GM21447 (cell line): ENCODE data around the gene KLHL42.
A peak's percentile ranks its signal among the peaks of the same experiment; 100 is the strongest.

Experiments
- ATAC-seq: cut with Tn5 transposase; IDR thresholded peaks from one replicate; pipeline ENCODE4 v1.9.1; 2021; ENCODE audit not compliant: unreplicated experiment

KLHL42 gene

GRCh38 chr12:27780612-27781408 lies 777 bp downstream of the KLHL42 start:
- peak; percentile 33 for ATAC-seq

DNA sequence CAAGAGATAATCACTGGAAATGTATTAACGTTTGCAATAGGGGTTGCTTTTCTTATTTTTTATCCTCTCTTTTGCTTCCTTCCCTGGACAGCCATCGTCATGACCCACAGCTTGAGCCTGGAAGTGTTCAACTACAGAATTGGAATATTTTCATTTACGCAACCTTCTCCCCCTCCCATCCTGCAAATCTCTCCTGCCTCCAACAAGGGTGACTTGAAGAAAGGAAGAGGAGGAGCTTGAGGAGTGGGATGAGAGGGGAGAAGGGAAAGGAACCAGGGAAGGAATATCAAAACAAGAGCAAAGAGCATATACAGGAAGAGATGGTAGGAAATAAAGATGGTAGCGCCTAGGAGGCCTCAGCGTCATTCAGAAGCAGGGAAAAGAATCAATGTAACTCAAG lies 1.6 kb downstream of the KLHL42 start:
- ATAC-seq, result no peak

DNA sequence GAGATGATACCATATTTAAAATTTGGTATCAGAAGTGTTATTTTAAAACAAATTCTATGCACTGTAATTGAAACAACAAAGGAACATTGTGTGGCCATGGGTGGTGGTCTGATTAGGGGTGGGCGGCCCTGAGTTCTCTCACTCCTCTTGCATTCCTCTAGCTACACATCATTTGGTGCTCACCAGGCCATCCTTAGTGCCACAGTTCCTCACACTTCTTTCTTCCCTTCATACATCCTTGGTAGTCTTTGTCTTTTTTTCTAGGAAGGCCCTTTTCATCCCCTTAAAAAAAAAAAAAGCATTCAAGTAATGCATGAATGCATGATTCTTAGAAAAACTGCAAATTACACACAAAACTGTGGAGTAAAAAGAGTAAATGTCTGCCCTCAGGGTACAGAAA lies 2.4 kb downstream of the KLHL42 start:
- ATAC-seq, result no peak

- no peak for ATAC-seq
These were observed 6.0 kb downstream of the KLHL42 start for GRCh38 chr12:27785882-27786570.

DNA sequence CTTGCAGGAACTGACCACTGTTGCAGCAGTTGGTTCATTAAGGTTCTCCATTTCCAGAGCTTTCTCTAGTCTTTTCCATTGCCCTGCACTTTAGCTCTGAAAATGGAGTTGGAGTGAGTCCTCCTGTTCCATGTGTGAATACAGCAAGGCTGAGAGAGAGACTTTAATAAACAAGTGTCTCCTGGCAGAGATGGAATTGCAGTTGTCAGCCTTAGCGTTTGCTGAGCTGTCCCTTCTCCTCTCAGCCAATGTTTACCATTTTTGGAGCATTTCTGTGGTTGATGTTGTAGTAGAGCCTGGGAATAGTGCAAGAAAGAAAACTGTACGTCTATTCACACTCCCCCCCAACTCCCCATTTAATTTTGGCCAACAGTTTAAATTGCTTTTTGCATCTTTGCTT lies 7.5 kb downstream of the KLHL42 start:
- no peak for ATAC-seq

DNA sequence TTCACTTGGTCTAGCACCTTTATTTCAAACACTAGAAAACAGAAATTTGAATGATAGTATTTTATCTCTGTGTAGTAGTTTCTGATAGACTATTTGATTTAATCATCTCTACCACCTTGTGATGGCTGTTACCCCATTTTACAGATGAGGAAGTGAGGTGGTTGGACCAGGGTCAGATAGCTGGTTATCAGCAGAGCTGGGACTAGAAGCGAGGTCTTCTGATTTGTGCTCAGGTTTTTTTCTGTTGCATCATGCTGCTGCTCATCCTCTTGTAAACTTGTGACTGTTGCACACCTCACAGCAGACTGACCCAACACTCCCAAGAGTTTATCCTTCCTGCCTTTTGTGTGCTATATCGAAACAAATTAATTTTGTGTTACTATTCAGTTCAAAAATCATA lies 10.1 kb downstream of the KLHL42 start:
- no peak for ATAC-seq

GRCh38 chr12:27794818-27795584 lies 15.0 kb downstream of the KLHL42 start:
- no peak for ATAC-seq

DNA sequence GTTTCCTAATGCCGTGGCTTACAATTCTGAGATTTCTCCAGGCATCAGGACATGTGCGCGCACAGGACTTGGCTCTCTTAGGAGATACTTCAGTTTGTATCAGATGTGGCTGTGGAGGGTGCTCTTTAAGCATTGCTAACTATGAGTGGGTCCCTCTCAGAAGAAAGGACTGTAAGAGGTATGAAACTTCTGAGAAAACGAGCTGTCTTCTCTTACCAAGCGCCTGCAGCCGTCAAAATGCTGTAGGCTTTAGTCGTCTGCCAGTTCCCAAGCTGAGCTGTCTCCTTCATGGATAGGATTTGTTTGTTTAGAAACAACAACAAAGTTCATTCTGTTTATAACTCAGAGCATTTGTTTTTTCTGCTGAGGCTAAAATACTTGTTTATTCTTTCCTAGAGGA lies 16.1 kb downstream of the KLHL42 start:
- no peak for ATAC-seq

GRCh38 chr12:27797301-27798025 lies 17.4 kb downstream of the KLHL42 start:
- ATAC-seq, result no peak

DNA sequence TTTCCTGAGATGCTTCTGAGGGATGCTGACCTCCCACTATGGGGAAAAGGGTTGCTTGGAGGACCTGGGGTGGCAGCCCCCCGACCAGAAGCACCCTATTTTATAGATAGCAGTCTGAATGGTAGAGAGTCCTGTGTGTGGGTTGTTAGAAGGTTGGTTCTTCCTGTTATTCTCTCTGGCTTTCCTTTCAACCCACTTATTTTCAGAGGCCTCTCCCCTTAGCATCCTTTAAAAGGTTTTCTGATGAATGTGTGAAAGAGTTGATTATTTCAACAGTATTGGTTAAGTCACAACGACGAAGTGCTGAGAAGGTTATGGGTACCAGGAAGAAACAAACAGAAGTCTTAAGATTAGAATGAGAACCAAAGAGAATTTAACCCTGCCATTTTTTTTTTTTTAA lies 20.8 kb downstream of the KLHL42 start:
- ATAC-seq, result no peak

DNA sequence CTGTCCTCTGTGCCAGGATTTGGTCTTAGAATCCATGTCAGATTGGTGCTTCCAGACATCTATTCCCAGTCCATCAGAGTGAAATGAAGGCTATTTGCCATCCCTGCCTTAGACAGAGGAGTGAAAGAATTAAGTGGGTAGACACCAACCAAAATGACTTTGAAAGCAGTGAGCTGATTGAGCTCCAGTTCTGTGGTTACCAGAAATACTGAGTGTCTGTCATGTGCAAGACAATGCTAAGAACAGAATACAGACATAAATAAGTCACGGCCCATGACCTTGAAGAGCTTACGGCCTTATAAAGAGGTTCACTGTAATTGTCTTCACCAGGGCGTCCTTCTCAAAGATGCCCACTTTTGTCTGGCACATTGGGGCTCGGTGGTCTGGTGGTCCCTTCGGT lies 21.6 kb downstream of the KLHL42 start:
- no peak for ATAC-seq

- ATAC-seq, result no peak
These were observed 22.5 kb downstream of the KLHL42 start for GRCh38 chr12:27802511-27802910.

- no peak for ATAC-seq
These were observed 22.9 kb downstream of the KLHL42 start for GRCh38 chr12:27802936-27803335.

GRCh38 chr12:27805238-27805637 lies 25.2 kb downstream of the KLHL42 start:
- ATAC-seq, result no peak

DNA sequence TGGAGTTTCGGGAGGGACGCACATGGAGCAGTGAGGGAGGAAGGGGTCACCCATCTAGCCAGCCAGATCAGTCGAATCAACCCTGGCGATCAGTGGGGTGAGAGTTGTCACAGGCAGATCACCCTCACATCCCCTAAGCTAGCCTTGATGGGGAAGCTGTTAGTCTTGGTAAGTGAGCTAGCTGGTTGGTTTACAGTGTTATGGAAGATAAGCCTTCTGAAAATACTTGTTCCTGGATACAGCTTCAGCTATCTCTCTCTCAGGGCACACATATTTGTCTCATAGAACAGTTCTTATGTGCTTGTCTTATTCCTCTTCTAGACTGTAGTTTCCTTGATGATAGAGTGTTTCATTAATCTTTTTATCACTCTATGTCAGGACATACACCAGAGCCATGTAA lies 26.2 kb downstream of the KLHL42 start:
- ATAC-seq, result no peak

- ATAC-seq, result no peak
These were observed 27.1 kb downstream of the KLHL42 start for GRCh38 chr12:27807063-27807703.

DNA sequence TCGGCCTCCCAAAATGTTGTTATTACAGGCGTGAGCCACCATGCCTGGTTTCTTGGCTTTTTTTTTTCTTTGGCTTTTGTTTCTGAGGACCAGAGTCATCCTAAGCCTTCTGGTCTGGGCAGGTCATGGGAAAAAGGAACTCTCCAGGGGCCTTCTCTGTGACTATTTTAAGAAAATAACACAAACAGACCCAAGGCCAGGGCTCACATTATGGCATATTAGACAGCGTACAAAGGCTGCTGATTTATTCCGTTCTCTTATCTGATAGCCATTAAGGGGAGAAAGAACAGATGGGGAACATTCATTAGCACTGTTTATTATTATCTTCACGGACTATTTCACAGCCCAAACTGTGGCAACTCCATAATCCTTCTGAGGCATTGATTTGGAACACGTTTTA lies 28.8 kb downstream of the KLHL42 start:
- ATAC-seq, result no peak

DNA sequence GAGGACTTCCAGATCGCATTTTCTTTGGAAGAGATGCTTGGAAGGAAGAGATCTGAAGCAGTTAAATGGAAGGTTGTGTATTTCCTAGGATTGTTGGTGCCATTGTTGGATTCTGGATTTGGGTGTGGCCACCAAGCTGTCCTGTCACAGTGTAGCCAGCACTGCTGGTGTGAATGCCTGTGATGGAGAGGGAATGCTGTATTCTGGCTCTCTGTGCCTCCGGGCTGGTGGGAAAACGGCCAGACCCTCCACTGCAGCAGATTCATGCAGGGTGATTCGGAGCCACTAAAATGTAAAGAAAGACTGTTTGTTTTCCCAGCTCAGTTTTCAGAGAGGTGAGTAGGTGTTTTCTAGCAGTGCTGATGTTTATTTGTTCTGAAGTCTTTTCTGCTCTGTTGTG lies 30.7 kb downstream of the KLHL42 start:
- ATAC-seq, result no peak

- no peak for ATAC-seq
These were observed 32.5 kb downstream of the KLHL42 start for GRCh38 chr12:27812502-27812901.

DNA sequence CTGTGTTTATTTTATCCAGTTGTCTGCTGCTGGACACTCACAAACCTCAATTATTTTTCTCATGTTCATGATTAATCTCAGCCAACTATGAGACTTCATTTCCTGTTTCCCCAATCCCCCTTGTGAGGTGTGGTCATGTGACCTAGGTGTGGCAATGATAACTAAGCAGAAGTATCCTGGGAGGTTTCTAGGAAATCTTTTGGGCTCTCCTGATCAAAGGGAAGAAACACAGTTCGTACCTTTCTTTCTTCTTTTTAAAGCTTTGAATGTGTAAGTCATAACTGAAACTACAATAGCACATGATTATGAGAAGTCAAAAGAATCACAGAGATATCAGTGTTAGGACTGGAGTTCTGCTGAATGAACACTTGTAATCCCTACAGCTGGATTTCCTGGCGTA lies 34.4 kb downstream of the KLHL42 start:
- no peak for ATAC-seq
